ENCODE data around the gene FAM3C. TPM values are rescaled to one million over a fixed set of nuclear protein-coding genes. Genes with fewer than 3 reads are reported as not detected.

FAM3C gene
- polyA plus RNA-seq, 10 donors: 91.0 to 124 (median 110) TPM

GRCh38 chr7:121416533-121416932 is 20.4 kb upstream of the FAM3C start:
- no peak for DNase-seq

GRCh38 chr7:121414436-121414835 is 18.3 kb upstream of the FAM3C start:
- no peak for DNase-seq

- no peak for DNase-seq
These were observed 15.5 kb upstream of the FAM3C start for GRCh38 chr7:121411597-121411979.

GRCh38 chr7:121410829-121411596 is 14.9 kb upstream of the FAM3C start:
- DNase-seq: no peak

GRCh38 chr7:121406944-121407343 is 10.8 kb upstream of the FAM3C start:
- DNase-seq: no peak

- no peak for DNase-seq
These were observed 10.4 kb upstream of the FAM3C start for GRCh38 chr7:121406461-121406860.

- DNase-seq: no peak
These were observed 8.2 kb upstream of the FAM3C start for GRCh38 chr7:121404348-121404747.

GRCh38 chr7:121402701-121403100 is 6.6 kb upstream of the FAM3C start:
- DNase-seq: peak; percentile 40 to 68 (median 47)

GRCh38 chr7:121401896-121402295 is 5.8 kb upstream of the FAM3C start:
- DNase-seq: peak in 2 of 3 donors; percentile 20 to 58

GRCh38 chr7:121398246-121398645 is 2.1 kb upstream of the FAM3C start:
- no peak for DNase-seq

GRCh38 chr7:121397822-121398221 is 1.7 kb upstream of the FAM3C start:
- no peak for DNase-seq

- DNase-seq: no peak
These were observed 1.3 kb upstream of the FAM3C start for GRCh38 chr7:121397361-121397760.

GRCh38 chr7:121395494-121395960 is 581 bp downstream of the FAM3C start:
- DNase-seq: peak in 2 of 3 donors; percentile 24 to 71

GRCh38 chr7:121394709-121395140 is 1.4 kb downstream of the FAM3C start:
- DNase-seq: no peak

- no peak for DNase-seq
These were observed 3.1 kb downstream of the FAM3C start for GRCh38 chr7:121393005-121393366.

- DNase-seq: no peak
These were observed 3.7 kb downstream of the FAM3C start for GRCh38 chr7:121392277-121393004.

- no peak for DNase-seq
These were observed 4.4 kb downstream of the FAM3C start for GRCh38 chr7:121391686-121392085.

GRCh38 chr7:121390617-121391016 is 5.5 kb downstream of the FAM3C start:
- DNase-seq: no peak

- DNase-seq: no peak
These were observed 6.0 kb downstream of the FAM3C start for GRCh38 chr7:121390109-121390508.

GRCh38 chr7:121388950-121389349 is 7.2 kb downstream of the FAM3C start:
- DNase-seq: no peak

- peak in 1 of 3 donors; percentile 33 for DNase-seq
These were observed 10.3 kb downstream of the FAM3C start for GRCh38 chr7:121385800-121386179.

GRCh38 chr7:121385056-121385799 is 10.9 kb downstream of the FAM3C start:
- DNase-seq: no peak

GRCh38 chr7:121384265-121384664 is 11.8 kb downstream of the FAM3C start:
- no peak for DNase-seq

Data from muscle of back (tissue), 11 donors.